ENCODE data around the gene LCORL.

DNA sequence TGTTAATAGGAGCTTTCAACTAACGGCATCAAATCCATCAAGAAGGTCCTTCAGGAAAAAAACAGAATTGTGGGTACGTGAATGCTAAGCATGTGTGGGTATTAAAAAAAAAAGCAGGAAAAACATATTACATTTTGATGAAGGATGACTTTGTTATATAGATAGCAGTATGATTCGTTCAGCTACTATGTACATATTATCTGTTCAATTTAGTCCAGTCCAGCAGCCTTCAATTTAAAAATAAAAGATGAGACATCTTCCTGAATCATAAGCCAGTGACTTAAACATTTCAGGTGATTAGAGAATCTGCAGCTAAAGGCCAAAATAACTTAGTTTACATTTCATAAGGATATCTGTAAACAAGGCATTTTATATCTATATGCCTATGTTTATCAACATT, 63.4 kb downstream of the LCORL start:
- TF ChIP-seq, protein P1, sequence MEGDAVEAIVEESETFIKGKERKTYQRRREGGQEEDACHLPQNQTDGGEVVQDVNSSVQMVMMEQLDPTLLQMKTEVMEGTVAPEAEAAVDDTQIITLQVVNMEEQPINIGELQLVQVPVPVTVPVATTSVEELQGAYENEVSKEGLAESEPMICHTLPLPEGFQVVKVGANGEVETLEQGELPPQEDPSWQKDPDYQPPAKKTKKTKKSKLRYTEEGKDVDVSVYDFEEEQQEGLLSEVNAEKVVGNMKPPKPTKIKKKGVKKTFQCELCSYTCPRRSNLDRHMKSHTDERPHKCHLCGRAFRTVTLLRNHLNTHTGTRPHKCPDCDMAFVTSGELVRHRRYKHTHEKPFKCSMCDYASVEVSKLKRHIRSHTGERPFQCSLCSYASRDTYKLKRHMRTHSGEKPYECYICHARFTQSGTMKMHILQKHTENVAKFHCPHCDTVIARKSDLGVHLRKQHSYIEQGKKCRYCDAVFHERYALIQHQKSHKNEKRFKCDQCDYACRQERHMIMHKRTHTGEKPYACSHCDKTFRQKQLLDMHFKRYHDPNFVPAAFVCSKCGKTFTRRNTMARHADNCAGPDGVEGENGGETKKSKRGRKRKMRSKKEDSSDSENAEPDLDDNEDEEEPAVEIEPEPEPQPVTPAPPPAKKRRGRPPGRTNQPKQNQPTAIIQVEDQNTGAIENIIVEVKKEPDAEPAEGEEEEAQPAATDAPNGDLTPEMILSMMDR (IDR thresholded peaks at IDR 0.05), result no peak
- TF ChIP-seq POLR2A (IDR thresholded peaks at IDR 0.05), result no peak

All from Peyer's patch (tissue), 4 donors.